Activated CD4-positive, alpha-beta T cell treated with anti-CD3 and anti-CD28 coated beads, Interleukin-2, amount 10 ng/mL, durations not matched to agents 24 days and 14 days (primary cell): ENCODE measurements around the gene PLLP. TPM values are rescaled to one million over a fixed set of nuclear protein-coding genes. Genes with fewer than 3 reads are reported as not detected.
"Not testable (repeated sequence)": the region's sequence is repeated elsewhere in the genome, so short reads cannot be mapped to it uniquely, and the experiment has no call there.

Experiments used
- DNase-seq: peaks from one replicate; pipeline ENCODE4 v3.0.0; 2022
- H3K27ac Mint-ChIP-seq: one replicate; pipeline ENCODE4 v1.8.0; 2022; ENCODE audit warnings: mild to moderate bottlenecking, mixed read lengths
- H3K27me3 Mint-ChIP-seq: one replicate; pipeline ENCODE4 v1.8.0; 2022; ENCODE audit warnings: mixed read lengths
- H3K36me3 Mint-ChIP-seq: one replicate; pipeline ENCODE4 v1.8.0; 2022; ENCODE audit warnings: low read depth, mild to moderate bottlenecking, mixed read lengths
- H3K4me1 Mint-ChIP-seq: one replicate; pipeline ENCODE4 v1.8.0; 2021; ENCODE audit warnings: mixed read lengths
- H3K4me3 Mint-ChIP-seq: one replicate; pipeline ENCODE4 v1.8.0; 2022; ENCODE audit warnings: mild to moderate bottlenecking, moderate library complexity, mixed read lengths
- H3K9me3 Mint-ChIP-seq: one replicate; pipeline ENCODE4 v1.8.0; 2021; ENCODE audit warnings: mixed read lengths
- intact Hi-C: fragments of 100-400 bp; cut with micrococcal nuclease; formaldehyde crosslinking; loops from one replicate; pipeline ENCODE4 v1.15.1; 2023
- total RNA-seq: library from RNA; stranded (reverse); gene quantifications from 2 replicates; pipeline ENCODE4 v1.2.3, GENCODE V29; 2022

The PLLP gene
- total RNA-seq, 1 donor from 2014 or later, result not detected

- H3K4me1 Mint-ChIP-seq, result peaks cover 19% of the 10 kb centered on the region
- no peak overlapping the region for H3K27ac Mint-ChIP-seq
- intact Hi-C loops, result no loop called here
- no peak for DNase-seq
- H3K9me3 Mint-ChIP-seq, result no peaks in the 10 kb centered on the region
- no peaks in the 10 kb centered on the region for H3K36me3 Mint-ChIP-seq
- H3K4me3 Mint-ChIP-seq, result no peak overlapping the region
- peaks cover 3% of the 10 kb centered on the region for H3K27me3 Mint-ChIP-seq
Observed at GRCh38 chr16:57273826-57274225, 10.6 kb downstream of the PLLP start.

- peaks cover 3% of the 10 kb centered on the region for H3K27me3 Mint-ChIP-seq
Observed at GRCh38 chr16:57273359-57273758, 11.1 kb downstream of the PLLP start.

GRCh38 chr16:57271867-57272495 lies 12.5 kb downstream of the PLLP start:
- Mint-ChIP-seq H3K27ac (no peak overlapping the region), H3K27me3 (no peaks in the 10 kb centered on the region), H3K9me3 (no peaks in the 10 kb centered on the region), H3K4me3 (no peak overlapping the region), H3K36me3 (no peaks in the 10 kb centered on the region), H3K4me1 (peaks cover 15% of the 10 kb centered on the region)
- intact Hi-C loops, result no loop called here
- no peak for DNase-seq

More at GRCh38 chr16:57273359-57273758, 11.1 kb downstream of the PLLP start:
- no peaks in the 10 kb centered on the region for H3K9me3 Mint-ChIP-seq
- H3K4me1 Mint-ChIP-seq, result peaks cover 19% of the 10 kb centered on the region
- H3K4me3 Mint-ChIP-seq, result no peak overlapping the region
- no peaks in the 10 kb centered on the region for H3K36me3 Mint-ChIP-seq
- intact Hi-C loops, result no loop called here
- H3K27ac Mint-ChIP-seq, result no peak overlapping the region
- DNase-seq, result no peak

- Mint-ChIP-seq H3K9me3 (no peaks in the 10 kb centered on the region), H3K27ac (no peak overlapping the region), H3K4me3 (no peak overlapping the region), H3K36me3 (no peaks in the 10 kb centered on the region), H3K27me3 (no peaks in the 10 kb centered on the region), H3K4me1 (peaks cover 18% of the 10 kb centered on the region)
- no peak for DNase-seq
- intact Hi-C loops, result no loop called here
Observed at GRCh38 chr16:57271063-57271345, 13.5 kb downstream of the PLLP start.

GRCh38 chr16:57270221-57271062 lies 14.0 kb downstream of the PLLP start:
- Mint-ChIP-seq H3K9me3 (no peaks in the 10 kb centered on the region), H3K4me3 (no peak overlapping the region), H3K36me3 (no peaks in the 10 kb centered on the region), H3K27me3 (no peaks in the 10 kb centered on the region), H3K27ac (no peak overlapping the region), H3K4me1 (peaks cover 20% of the 10 kb centered on the region)
- DNase-seq, result no peak
- intact Hi-C loops, result no loop called here

- DNase-seq, result no peak
- intact Hi-C loops, result no loop called here
- Mint-ChIP-seq H3K27ac (no peak overlapping the region), H3K27me3 (no peaks in the 10 kb centered on the region), H3K36me3 (no peaks in the 10 kb centered on the region), H3K4me3 (no peak overlapping the region), H3K9me3 (no peaks in the 10 kb centered on the region), H3K4me1 (peaks cover 23% of the 10 kb centered on the region)
Observed at GRCh38 chr16:57268804-57269800, 15.4 kb downstream of the PLLP start.

- H3K4me1 Mint-ChIP-seq, result peaks cover 23% of the 10 kb centered on the region
- intact Hi-C loops, H3K27me3 Mint-ChIP-seq, H3K9me3 Mint-ChIP-seq, H3K4me3 Mint-ChIP-seq, H3K36me3 Mint-ChIP-seq, DNase-seq: not testable (repeated sequence)
- peak overlapping the region; percentile 5 for H3K27ac Mint-ChIP-seq
Observed at GRCh38 chr16:57267343-57267742, 17.1 kb downstream of the PLLP start.

GRCh38 chr16:57266531-57267260 lies 17.8 kb downstream of the PLLP start:
- H3K4me3 Mint-ChIP-seq, result peak overlapping the region; percentile 36
- no peaks in the 10 kb centered on the region for H3K9me3 Mint-ChIP-seq
- no peaks in the 10 kb centered on the region for H3K36me3 Mint-ChIP-seq
- H3K27me3 Mint-ChIP-seq, result no peaks in the 10 kb centered on the region
- peak; percentile 78 for DNase-seq
- peak overlapping the region; percentile 80 for H3K27ac Mint-ChIP-seq
- H3K4me1 Mint-ChIP-seq, result peaks cover 23% of the 10 kb centered on the region
- intact Hi-C loops, result no loop called here

GRCh38 chr16:57265850-57266530 lies 18.5 kb downstream of the PLLP start:
- Mint-ChIP-seq H3K27ac (peak overlapping the region; percentile 80), H3K9me3 (no peaks in the 10 kb centered on the region), H3K36me3 (no peaks in the 10 kb centered on the region), H3K27me3 (no peaks in the 10 kb centered on the region), H3K4me1 (peaks cover 23% of the 10 kb centered on the region), H3K4me3 (peak overlapping the region; percentile 36)
- no peak for DNase-seq
- intact Hi-C loops, result no loop called here

- no peak for DNase-seq
- Mint-ChIP-seq H3K27ac (peak overlapping the region; percentile 4), H3K4me1 (peaks cover 31% of the 10 kb centered on the region), H3K27me3 (no peaks in the 10 kb centered on the region), H3K4me3 (no peak overlapping the region), H3K36me3 (no peaks in the 10 kb centered on the region), H3K9me3 (no peaks in the 10 kb centered on the region)
- intact Hi-C loops, result no loop called here
Observed at GRCh38 chr16:57264950-57265371, 19.5 kb downstream of the PLLP start.

- Mint-ChIP-seq H3K36me3 (no peaks in the 10 kb centered on the region), H3K27ac (no peak overlapping the region), H3K27me3 (no peaks in the 10 kb centered on the region), H3K4me3 (no peak overlapping the region), H3K4me1 (peaks cover 33% of the 10 kb centered on the region), H3K9me3 (no peaks in the 10 kb centered on the region)
- no peak for DNase-seq
- intact Hi-C loops, result no loop called here
Observed at GRCh38 chr16:57264381-57264780, 20.1 kb downstream of the PLLP start.

GRCh38 chr16:57263541-57264351 lies 20.7 kb downstream of the PLLP start:
- Mint-ChIP-seq H3K27me3 (no peaks in the 10 kb centered on the region), H3K9me3 (no peaks in the 10 kb centered on the region), H3K4me1 (peaks cover 31% of the 10 kb centered on the region), H3K27ac (no peak overlapping the region), H3K36me3 (no peaks in the 10 kb centered on the region), H3K4me3 (no peak overlapping the region)
- intact Hi-C loops, result no loop called here
- no peak for DNase-seq
